K562 (cell line): Measurements from ENCODE around the gene WASF2. TPM values are rescaled to one million over a fixed set of nuclear protein-coding genes. Genes with fewer than 3 reads are reported as not detected.

Experiments used
- EGR1 ChIP-seq: fragments of 450-650 bp; conservative IDR thresholded peaks from 2 replicates; pipeline ENCODE4 v1.6.1; 2017; ENCODE audit warnings: mild to moderate bottlenecking
- MIER1 ChIP-seq: fragments of 450-650 bp; IDR thresholded peaks from 2 replicates; pipeline ENCODE4 v1.6.1; 2016; ENCODE audit warnings: antibody characterized with exemption, mild to moderate bottlenecking, low read depth
- NCOA2 ChIP-seq, 2 experiments: fragments of 450-650 bp; IDR thresholded peaks; 2 replicates each; pipeline ENCODE4 v1.6.1; 2018; ENCODE audit warnings: mild to moderate bottlenecking in 2 of 2, moderate library complexity in 1 of 2; ENCODE audit not compliant: partially characterized antibody in 2 of 2
- REST ChIP-seq, 2 experiments: fragments of 450-650 bp; formaldehyde crosslinking in 1 of 2; IDR thresholded peaks; 2 replicates each; pipeline versions ENCODE4 v1.4.0 to v1.6.1; 2014 to 2020; ENCODE audit warnings: mild to moderate bottlenecking in 2 of 2, borderline replicate concordance in 1 of 2, low read depth in 1 of 2
- TCF7 ChIP-seq: sonication (generic); IDR thresholded peaks from 2 replicates; pipeline ENCODE4 v1.6.1; 2016; ENCODE audit warnings: antibody characterized with exemption, borderline replicate concordance
- TSHZ1 ChIP-seq: fragments of 250-450 bp; sonication (Bioruptor Pico); IDR thresholded peaks from 2 replicates; pipeline ENCODE4 v1.4.0; 2020; ENCODE audit warnings: mild to moderate bottlenecking, moderate library complexity
- ZBTB7A ChIP-seq: IDR thresholded peaks from 2 replicates; pipeline ENCODE4 v1.6.1; 2011; ENCODE audit warnings: low read depth, mild to moderate bottlenecking, low read length, moderate library complexity, borderline replicate concordance; ENCODE audit not compliant: control insufficient read depth
- ZBTB8A ChIP-seq: fragments of 450-650 bp; IDR thresholded peaks from 2 replicates; pipeline ENCODE4 v1.6.1; 2018; ENCODE audit warnings: mild to moderate bottlenecking, moderate library complexity; ENCODE audit not compliant: partially characterized antibody
- ZC3H8 ChIP-seq: fragments of 450-650 bp; IDR thresholded peaks from 2 replicates; pipeline ENCODE4 v1.6.1; 2017
- ZNF512 ChIP-seq: IDR thresholded peaks from 2 replicates; pipeline ENCODE4 v1.6.1; 2016; ENCODE audit warnings: missing genetic modification characterization, missing compliant biosample characterization
- polyA plus RNA-seq, 8 experiments: library from polyadenylated mRNA; depleted of rRNA in 4 of 8; stranded (reverse) in 5 of 8; unstranded in 3 of 8; fragments of >200 nt; fragmentation: Nextera tagmentation in 2 of 8; fragmentation: Illumina TruSeq in 1 of 8; extraction: Ambion mirVana in 2 of 8; extraction: Trizol in 1 of 8; gene quantifications; 2 replicates each; pipeline versions ENCODE4 v1.2.1 to v1.2.3, GENCODE V29; 2011 to 2014; ENCODE audit warnings: inconsistent platforms in 1 of 8, missing spikeins in 1 of 8
- total RNA-seq, 7 experiments: library from RNA; depleted of rRNA in 6 of 7; stranded (reverse); fragments of >200 nt in 6 of 7; fragmentation: Illumina TruSeq in 2 of 7; extraction: Trizol in 2 of 7; gene quantifications; 2 replicates each; pipeline versions ENCODE4 v1.2.1 to v1.2.3, GENCODE V29; 2011 to 2021; ENCODE audit warnings: low replicate concordance in 1 of 7

WASF2 gene
- total and polyA plus RNA-seq, 9 of the 15 experiments (the other 6 are each of a cell fraction or from before 2014, with no cell fraction given) = 8.2 to 163 (median 31.2) TPM

GRCh38 chr1:27526569-27527222 lies 36.7 kb upstream of the WASF2 start (continued):
- no peak for TF ChIP-seq TSHZ1
- TF ChIP-seq MIER1 = peak; percentile 50; the same call in 1 of the 2 replicates
- peak; percentile 55; the same call in 1 of the 2 replicates for TF ChIP-seq ZC3H8
- no peak for TF ChIP-seq ZBTB8A
- no peak for TF ChIP-seq NCOA2 (IDR thresholded peaks at IDR 0.05; ENCODE audit: partially characterized antibody in 2 of 2)
- no peak for TF ChIP-seq REST (IDR thresholded peaks at IDR 0.05; ENCODE audit: borderline replicate concordance)
- TF ChIP-seq REST (CRISPR knock-in tag; IDR thresholded peaks at IDR 0.05; ENCODE audit: low read depth) = 0 out of 2 replicates have a peak, but pooled peaks have one; percentile 12
- TF ChIP-seq ZNF512 (tag) = no peak
- no peak for TF ChIP-seq TCF7
- TF ChIP-seq EGR1 = no peak
- no peak for TF ChIP-seq ZBTB7A
